ENCODE data around the gene SLC39A6.
"Not testable (repeated sequence)": the region's sequence is repeated elsewhere in the genome, so short reads cannot be mapped to it uniquely, and the experiment has no call there.

SLC39A6 gene

DNA sequence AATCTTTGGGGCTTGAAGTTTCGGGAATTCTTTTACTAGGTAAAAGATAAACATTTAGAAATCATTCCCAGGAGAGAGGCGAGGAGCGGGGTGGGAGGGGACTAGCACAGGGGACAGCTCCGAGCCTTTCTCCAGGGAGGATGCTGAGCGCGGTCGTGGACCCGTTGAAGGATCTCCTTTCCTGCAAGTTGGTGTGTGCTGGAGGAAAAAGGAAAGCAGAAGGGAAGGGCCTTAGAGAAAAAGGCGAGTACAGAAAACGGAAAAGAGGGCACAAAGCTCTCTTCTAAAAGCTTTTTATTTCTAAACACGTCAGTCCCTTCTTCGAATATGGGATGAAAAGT lies 640 bp downstream of the SLC39A6 start:
- TF ChIP-seq CTCF (IDR thresholded peaks at IDR 0.05; ENCODE audit: extremely low read depth, missing control alignments) = no peak
- peak; percentile 27 for DNase-seq (ENCODE audit: low spot score)

- peak; percentile 5 for DNase-seq (ENCODE audit: low spot score)
- no peak for TF ChIP-seq CTCF (IDR thresholded peaks at IDR 0.05; ENCODE audit: extremely low read depth, missing control alignments)
These were observed 1.2 kb downstream of the SLC39A6 start for GRCh38 chr18:36127836-36128529.

DNA sequence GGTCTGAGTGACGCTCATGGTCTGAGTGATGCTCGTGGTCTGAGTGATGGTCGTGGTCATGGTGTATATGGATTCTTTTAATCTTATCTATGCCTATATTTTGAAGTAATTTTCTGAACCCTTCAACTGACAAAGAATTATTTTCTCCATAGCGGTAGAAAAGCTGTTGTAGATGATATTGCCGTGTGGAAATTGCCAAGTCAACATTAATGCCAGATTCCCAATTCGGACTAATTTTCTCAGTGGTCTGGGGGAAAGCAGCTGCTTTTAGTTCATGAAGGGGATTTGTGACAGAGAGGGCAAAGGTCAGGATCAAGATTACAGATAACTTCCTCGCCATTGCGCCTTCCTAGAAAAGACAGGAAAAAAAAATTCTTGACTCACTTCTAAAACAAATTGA lies 2.5 kb downstream of the SLC39A6 start:
- no peak for TF ChIP-seq CTCF (IDR thresholded peaks at IDR 0.05; ENCODE audit: extremely low read depth, missing control alignments)
- DNase-seq (ENCODE audit: low spot score) = no peak

DNA sequence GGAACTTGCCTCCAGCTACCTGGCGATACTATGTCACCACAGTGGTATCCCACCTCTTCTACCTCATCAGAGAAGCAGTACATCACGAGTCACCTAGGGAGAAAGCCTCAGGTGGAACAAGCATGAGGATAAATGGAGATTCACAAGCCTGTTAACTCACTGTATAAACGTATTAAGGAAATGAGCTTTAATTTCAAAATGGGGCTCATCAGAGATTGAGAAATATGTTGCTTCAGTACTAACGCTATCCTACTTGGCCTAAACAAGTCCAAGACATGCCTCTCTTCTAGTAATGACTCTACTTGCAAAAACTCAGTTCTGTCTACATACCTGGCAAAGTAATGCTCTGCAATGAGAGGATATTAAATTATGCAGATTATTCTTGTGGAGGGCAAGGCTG lies 4.3 kb downstream of the SLC39A6 start:
- no peak for TF ChIP-seq CTCF (IDR thresholded peaks at IDR 0.05; ENCODE audit: extremely low read depth, missing control alignments)
- DNase-seq (ENCODE audit: low spot score) = no peak

- no peak for DNase-seq (ENCODE audit: low spot score)
- no peak for TF ChIP-seq CTCF (IDR thresholded peaks at IDR 0.05; ENCODE audit: extremely low read depth, missing control alignments)
These were observed 8.8 kb downstream of the SLC39A6 start for GRCh38 chr18:36120297-36120696.

GRCh38 chr18:36116771-36117170 lies 12.4 kb downstream of the SLC39A6 start:
- not testable (repeated sequence) for DNase-seq (ENCODE audit: low spot score)

DNA sequence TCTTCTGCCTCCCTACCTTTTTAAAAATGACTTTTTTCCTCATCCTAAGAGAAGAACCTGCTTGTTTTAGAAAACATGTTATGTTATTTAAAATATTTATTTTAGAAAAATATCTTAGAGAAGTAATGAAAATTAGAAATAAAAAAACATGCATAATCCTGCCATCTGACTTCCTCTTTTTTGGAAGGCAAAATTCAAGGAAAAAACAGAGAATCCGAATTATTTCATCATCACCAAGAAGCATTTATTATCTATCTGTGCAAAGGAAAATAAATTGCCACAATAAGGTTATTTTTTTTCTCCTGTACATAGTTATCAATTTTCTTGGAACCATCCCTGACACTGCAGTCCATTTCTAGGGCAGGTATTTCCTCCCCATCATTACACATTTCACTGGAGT lies 14.4 kb downstream of the SLC39A6 start:
- no peak for TF ChIP-seq CTCF (IDR thresholded peaks at IDR 0.05; ENCODE audit: extremely low read depth, missing control alignments)
- no peak for DNase-seq (ENCODE audit: low spot score)

DNA sequence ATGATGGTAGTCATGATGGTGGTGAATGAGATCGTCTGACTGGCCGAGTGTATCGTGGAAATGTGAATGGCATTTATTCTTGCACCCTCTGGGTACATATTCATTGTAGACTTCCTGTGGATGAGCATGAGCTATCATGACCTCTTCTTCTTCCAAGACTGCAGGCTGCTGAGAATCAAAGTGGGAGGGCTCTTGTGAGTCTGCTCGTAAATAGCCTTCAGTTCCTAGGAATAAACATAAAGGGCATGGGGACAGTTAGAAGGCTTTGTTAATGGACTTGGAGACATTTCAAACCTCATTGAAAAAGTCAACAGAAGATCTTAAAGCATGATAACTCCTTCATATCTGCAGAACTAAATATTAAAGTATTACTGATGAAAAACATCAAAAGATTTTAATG lies 14.9 kb downstream of the SLC39A6 start:
- DNase-seq (ENCODE audit: low spot score) = no peak
- no peak for TF ChIP-seq CTCF (IDR thresholded peaks at IDR 0.05; ENCODE audit: extremely low read depth, missing control alignments)
